HG02870 (cell line): ENCODE data around the gene ADD2.

Experiments
- ATAC-seq: cut with Tn5 transposase; IDR thresholded peaks from one replicate; pipeline ENCODE4 v1.9.1; 2021; ENCODE audit warnings: mild to moderate bottlenecking, moderate library complexity; ENCODE audit not compliant: unreplicated experiment

ADD2 gene

DNA sequence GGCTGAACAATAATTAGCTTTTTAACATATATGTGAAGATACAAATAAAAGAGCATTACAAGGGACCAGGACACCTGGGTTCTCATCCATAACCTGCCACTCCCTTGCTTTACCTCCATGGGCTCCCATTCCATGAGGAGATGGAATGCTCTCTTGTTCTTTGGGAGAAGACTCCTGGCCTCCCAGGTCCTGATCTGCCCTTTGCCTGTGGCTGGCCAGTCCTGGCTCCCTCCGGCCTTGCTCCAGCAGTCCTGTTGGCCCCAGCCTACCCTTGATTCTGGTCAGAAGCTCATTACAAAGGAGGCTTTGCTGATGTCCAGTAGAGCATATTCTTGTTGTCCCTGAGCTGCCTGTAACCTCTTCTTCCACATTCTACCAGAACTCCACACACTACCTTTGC, 60.3 kb downstream of the ADD2 start:
- no peak for ATAC-seq

DNA sequence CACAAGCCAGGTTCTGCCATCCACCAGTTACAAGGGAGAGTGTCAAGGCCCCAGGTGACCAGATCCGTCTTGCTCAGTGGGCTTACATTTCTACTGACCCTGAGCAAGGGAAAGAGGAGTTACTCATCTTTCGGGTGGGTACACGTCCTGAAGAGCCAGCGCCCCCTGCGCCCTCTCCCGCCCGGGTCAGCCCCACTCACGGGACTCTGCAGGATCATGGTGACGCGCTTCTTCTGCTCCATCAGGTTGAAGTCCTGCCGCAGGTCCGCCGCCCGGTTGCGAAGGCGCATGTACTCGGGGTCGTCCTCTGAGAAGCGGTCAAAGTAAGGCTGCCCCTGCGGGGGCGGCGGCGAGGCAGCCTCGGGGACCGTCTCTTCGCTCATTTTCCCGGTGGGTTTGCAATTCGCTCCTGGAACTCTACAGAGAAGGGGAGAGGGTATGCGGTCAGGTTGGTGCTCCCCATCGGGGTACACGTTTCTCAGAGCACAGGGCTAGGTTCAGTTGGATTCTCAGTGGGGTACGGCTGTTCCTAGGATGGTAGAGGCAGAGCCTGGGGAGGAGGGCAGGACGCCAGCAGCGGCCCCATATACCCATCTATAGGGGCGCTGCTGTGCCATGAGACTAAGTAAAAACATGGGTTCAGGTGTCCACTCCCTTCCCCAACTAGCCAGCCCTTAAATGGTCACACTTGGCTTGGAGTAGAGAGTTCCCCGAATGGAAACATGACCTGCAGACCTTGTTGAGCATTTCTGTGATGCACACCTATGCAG, 61.8 kb downstream of the ADD2 start:
- no peak for ATAC-seq

DNA sequence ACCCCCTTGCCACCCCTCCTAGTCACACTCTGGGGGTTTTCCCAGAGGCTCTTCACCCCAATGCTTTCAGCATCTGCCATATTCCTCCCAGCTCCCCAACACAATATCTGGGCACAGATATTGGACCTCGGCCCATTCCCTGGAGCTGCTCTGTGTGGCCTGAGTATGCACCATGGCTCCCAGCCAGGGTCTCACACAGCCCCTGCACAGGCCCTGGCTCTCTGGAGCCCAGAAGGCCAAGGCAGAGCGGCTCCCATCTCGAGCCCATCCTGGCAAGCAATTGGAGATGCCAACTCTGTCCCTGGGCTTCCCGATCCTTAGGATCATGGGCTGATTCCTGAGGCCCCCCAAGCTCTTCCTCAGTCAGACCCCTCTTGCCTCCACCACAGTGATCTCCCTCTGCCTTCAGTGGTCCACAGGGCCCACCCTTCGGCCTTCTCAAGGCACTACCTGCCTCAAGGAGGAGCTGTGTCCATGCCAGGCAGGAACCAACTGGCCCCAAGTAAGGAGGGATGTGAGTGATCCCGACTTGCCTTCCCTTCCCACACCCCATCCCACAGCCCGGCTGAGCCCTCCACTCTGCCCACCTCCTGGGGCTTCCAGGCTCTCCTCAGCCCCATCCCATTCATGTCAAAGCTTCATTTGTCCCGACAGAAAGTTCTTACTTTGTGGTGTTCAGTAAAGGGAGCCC, 62.7 kb downstream of the ADD2 start:
- no peak for ATAC-seq

DNA sequence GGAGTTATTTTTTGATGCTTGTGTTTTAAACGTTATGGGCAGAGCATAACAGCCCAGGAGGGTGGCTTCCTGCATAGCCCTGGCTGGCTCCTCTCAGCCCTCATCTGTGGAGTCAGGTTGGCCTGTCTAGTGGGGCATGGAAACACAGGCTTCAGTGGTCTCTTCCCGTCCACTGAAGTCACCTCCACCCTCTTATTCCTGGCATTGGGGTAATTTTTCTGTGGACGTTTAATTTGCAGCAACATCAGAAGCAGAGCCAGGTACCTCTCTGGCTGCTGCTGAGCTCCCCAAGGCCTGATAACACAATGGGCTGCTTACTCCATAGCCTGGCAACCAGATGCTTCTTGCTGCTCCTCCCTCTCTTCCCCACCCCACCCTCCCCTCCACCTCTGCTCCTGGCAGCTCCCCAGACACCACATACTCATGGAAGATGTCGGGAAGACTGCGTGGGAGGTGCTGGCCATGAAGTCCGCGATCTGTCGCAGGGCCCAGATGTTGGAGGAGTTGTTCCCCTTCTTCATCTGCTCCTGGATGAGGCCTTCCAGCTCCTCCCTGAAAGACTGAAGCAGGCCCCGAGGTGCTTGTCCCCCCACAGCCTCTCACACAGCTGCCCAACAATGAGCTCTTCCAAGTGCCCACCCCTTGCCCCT, 64.0 kb downstream of the ADD2 start:
- no peak for ATAC-seq

DNA sequence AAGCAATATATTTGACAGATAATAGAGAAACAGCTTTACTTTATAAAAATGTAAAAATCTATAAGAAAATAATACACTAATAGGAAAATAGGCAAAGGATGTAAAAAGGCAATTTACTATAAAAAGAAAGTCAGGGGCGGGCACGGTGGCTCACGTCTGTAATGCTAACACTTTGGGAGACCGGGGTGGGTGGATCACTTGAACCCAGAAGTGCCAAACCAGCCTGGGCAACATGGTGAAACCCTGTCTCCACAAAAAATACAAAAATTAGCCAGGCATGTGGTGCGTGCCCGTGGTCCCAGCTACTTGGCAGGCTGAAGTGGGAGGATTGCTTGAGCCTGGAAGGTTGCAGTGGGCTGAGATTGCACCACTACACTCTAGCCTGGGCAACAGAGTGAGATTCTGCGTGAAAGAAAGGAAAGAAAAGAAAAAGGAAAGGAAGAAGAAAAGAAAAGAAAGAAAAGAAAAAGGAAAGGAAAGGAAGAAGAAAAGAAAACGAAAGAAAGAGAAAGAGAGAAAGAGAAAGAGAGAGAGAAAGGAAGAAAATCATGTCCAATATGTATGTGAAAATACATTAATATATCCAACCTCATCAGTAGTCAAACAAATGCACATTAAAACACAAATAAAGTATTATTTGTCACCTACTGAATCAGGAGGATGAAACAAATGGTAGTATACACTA, 65.1 kb downstream of the ADD2 start:
- ATAC-seq: no peak

DNA sequence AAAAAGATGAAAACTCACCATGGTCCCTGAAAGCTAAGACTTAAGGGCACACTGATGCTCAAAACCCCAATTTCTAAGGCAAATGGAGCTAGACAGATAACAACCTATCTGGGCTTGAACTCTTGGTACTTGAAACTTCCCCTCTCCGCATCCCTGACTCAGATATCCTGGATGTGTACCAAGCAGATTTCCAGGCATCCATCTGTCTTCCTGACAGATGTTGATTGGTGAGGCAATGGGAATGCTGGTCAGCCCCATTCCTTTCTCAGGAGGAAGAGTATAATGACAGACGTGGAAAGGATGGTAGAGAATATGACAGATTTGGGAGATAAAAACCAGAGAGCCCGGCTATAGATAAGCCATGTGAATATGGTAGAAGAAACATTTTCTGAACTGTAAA, 69.2 kb downstream of the ADD2 start:
- no peak for ATAC-seq

DNA sequence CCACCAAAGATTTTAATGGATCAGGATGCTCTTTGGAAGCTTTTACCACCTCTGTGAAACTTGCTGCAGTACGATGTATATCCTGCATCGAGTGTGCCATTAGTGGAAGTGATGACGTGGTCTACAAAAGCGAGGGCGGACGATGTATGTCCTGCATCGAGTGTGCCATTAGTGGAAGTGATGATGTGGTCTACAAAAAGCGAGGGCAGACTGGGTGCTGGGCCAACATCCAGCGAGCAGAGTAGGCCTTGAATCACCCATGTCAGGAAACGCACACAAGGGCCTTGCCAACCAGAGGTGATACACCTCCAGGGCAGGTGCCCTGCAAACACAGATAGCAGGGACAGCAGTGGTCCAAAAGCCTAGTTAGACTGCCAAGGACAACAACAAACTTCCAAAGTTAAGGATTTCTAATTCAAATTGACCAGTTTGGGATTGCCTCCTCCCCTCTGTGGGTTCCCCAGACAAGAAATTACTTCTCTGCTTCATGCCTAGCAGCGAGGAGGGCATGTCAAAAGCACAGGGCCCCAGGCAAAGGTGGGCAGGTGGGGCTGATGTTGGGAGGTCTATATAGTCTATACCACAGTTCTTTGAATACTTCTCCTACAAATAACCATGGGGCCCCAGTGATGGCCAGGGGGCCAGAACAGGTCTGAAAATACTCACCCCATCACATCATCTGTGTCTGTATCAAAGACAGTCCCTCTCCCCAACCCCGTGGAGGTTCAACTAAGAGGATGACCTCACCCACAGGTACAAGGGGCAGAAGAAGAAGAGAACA, 70.2 kb downstream of the ADD2 start:
- no peak for ATAC-seq

DNA sequence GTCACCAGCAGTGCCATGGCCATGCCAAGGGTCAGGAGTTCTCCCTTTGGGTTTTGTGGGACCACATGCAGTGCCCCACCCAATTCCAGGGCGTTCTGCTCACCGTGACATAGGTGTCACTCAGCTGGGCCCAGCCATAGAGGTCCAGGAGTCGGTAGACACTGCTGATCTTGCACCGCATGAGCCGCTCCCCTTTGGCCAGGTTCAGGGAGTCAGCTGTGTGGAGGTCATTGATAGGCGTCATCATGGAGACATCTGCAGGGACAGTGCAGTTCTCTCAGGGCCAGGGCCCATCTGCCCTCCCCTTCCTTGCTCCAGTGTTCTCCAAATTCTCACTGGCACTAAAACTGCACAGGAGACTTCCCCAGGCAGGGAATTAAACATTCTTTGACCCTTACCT, 71.9 kb downstream of the ADD2 start:
- ATAC-seq: no peak

DNA sequence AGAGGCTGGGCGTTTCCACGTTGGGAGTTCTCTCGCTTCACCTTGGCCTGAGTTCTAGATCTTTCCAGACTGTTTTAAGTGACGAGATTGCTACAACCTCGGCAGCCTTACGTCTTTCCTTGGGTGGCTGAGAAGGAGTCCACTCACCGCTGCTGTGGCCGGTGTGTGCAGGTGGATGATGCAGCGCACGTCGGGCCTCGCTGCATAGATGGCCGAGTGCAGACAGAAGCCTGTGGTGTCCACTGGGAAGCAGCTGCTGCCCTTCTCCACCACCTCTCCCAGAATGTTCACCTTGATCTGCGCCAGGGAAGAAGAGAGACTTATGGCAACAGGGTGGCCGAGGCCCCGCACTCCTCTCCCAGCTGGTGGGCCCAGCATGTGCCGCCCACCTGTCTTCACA, 75.7 kb downstream of the ADD2 start:
- no peak for ATAC-seq

DNA sequence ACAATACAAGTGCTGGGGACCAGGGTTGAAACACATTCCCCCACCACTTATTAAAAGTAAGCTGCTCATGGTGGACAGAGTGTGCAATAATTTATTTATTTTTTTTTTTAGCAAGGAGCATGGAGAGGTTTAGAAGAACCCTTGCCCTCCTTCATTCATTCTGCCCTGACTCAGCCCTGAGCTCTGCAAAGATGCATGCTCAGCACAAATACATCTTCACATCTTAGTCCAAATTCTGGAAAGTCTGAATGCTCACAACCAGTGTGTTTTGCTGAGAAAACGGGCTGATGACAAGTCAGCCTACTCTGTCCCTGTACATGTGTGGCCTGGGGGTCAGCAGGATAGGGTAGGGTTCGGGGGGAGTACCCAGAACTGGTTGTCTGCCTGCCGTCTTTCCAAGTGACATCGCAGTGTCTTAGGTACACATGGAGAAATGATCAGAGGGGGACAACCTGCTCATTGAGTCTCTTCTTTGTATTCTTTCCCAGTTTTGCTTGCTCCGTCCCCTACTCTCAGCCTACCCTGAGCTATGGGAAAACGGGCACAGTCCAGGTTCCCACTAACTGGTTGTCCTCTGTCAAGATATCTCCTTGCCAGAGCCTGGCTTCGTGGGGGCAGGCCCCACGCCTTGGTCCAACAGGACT, 76.4 kb downstream of the ADD2 start:
- no peak for ATAC-seq

DNA sequence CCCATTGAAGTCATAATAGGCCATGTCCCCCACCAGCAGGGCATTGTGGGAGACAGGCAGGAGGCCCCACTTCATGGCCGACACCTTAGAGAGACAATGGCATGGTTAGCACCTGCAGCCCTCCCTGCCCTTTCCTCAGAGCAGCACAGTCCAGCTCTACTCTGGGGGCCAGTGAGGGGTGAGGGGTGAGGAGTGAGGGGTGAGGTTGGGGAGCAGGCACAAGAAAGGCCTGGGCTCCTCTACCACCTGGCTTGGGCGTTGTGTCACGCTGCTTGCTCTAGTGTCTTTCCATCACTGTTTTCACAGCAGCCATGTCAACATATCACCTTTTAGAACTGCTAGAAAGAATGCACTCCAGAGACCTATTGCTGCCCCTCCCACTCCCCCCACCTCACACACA, 77.2 kb downstream of the ADD2 start:
- no peak for ATAC-seq

DNA sequence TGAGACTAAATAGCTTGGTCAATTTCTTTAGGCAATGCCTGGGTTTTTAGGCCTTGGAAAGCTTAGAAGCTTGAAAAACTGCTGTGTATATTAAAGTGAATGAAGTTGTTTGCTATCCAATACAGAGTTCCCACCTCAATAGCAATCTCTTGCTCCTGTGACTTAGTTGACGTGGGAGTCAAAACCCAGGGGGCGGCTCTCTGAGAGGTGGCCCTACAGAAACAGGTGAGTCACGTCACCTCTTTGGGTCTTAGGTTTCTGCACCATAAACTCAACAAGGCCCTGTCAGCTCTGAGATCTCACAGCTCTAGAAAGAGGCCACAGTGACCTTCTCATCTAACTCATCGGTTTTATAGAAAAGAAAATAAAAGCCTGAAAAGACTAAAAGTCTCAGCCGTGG, 79.6 kb downstream of the ADD2 start:
- no peak for ATAC-seq

DNA sequence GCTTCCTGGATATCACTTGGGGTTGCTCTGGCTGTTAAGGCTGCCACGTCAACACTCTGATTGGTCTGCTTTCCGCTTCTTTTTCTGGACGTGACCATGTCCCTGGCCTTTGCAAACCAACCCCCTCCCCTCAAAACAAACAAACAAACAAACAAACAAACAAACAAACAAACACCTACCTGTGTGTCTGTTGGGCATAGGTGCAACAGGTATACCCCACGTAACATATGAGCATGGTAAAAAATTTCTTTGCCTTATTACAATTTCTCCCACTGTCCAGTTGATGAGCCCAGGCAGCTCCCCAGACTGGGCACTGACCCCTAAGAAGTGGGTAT, 80.6 kb downstream of the ADD2 start:
- no peak for ATAC-seq

DNA sequence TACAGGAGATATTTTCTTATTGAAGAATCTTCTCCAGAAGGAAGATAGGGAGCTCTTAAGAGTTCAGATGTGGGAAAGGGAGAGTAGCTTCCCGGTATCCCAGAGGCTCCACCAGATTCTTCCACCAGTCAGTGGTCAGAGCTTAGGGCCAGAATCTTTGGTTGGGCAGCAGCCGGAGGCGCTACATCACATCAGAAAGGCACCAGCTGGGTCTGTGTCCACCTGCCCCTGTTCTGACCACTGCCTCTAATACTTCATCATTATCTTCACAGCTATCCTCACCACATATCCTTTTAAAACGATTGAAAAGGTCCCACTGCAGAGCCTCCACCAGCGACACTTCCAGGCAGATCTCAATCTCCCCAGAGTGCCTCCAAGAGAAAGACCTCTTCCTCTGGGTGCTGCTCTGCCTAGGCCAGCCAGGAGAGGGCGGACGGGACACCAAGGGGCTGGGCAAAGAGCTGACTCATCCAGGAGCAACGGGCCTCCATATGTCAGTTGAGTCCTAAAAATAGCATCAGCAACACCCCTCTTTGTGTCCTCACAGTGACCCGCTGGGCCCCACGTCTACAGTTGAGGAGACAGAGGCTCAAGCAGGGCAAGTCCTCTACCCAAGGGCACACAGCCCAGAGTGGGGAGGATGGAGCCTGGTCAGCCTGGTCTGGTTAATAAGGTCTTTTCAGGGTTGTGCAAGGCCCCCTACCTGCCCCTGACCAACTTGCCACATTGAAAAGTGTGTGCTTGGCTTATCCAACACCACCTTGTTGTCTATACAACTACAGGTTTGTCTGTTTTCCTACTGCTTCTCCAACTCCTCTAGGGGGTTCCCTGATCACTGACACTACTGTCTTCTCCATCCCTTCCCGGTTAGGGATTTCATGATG, 81.2 kb downstream of the ADD2 start:
- ATAC-seq: peak; percentile 62

DNA sequence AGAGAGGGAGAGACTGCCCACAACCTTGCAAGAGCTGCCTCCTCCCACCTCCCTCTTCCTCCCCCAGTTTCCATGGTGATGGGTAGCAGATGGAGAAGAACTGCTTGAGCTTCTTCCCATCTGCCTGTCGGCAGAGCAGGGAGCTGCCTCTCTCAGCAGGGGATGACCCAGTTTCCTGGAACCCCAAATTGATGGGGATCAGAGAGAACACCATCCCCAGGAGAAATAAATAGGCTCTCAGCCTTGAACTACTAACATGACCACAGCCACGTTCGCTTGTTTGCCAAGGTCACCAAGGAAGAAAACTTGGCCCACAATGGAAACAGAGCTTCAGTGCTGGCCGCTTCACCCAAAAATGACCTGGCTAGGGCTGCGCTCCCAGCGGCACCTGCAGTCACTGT, 82.2 kb downstream of the ADD2 start:
- no peak for ATAC-seq

DNA sequence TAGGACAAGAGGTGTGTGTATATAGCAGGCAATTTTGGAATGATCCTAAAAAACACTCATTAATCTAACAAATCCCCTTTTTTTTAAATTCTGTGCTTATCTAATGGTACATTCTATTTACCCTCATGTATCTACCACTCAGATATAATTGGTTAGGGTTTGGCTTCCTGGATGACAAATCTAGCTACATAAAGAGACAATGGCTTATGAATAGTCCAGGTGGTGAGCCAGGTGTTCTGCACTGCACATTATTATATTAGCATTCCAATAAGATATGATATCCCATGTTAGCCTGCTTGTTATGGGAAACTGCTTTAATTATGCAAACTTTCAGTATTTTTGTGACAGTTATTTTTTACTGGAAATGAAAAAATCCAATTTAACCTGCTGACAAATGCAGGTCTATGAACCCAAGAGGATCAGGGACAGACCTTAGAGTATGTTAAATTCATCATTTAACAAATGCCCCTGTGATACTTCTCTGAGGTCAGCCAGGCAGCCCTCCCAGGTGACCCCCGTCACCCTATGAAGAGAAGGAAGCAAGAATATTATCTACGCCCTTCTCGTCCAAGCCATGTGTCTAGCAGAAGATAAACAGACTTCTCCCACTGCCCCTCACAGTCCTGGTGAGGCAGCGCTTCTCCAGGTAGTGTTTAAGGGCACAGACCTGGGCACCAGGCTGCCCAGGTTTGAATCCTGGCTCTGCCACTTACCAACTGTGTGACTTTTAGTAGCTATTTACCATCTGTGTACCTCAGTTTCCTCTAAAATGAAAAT, 83.0 kb downstream of the ADD2 start:
- no peak for ATAC-seq

DNA sequence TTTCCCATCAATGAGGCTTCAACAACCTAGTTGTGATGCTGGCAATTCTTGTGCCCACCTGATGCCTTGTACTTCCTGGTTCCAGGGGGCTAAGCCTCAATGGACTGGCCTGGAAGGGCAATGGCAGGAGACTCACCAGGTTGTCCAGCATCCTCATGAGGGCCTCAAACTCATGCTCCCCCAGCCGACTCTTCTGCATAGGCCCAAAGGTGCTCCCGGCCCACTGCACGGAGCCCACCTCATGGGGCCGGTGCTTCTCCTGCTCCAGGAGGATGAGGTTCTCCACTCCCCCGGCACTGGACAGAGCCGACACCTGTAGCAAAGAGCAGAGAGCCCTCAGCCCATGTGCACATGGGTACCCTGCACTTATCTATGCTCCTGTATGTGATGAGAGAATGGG, 84.5 kb downstream of the ADD2 start:
- no peak for ATAC-seq

DNA sequence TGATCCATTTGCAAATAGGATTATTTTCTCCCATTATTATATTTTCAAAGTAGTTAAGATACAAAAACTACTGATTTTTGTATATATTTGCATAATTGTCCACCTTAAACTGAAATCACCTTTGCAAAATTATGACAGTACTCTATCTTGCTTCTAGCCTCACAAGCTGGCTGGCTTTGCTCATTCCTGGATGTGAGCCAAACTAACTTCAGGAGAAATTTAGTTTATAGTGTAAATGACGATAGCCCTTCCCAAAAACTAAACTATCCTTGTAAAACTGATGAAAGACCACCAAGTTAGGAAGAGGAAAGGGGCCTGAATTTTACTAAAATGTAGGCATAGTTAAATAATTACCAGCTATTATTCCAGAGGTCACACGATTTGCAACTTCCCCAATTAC, 87.3 kb downstream of the ADD2 start:
- no peak for ATAC-seq

DNA sequence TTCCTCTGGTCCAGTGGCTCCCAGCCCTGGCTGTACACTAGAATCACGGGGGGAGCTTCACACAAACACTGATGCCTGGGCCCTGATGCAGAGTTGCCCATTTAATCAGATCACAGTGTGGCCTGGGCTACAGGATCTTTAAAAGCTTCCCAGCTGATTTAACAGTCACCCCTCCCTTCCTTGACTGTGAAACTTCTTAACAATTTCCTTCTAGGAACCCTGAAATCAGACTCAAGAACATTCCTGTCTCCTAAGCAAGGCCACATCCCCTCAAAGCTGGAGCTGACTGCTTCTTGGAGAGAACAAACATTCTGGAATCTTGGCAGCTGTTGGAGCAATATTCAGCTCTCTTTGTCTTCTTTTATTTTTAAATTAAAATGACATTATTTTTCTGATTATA, 88.7 kb downstream of the ADD2 start:
- no peak for ATAC-seq
